ENCODE data around the gene ENTPD8. TPM values are rescaled to one million over a fixed set of nuclear protein-coding genes. Genes with fewer than 3 reads are reported as not detected.

Gene ENTPD8
- total and polyA plus RNA-seq, 2 of the 13 experiments (the other 11 are each of a cell fraction or from before 2014, with no cell fraction given), result 0.26 to 0.44 TPM

- TF ChIP-seq ZNF687 (CRISPR knock-in tag; IDR thresholded peaks at IDR 0.05) (peak; percentile 57), ZNF30 (CRISPR knock-in tag; IDR thresholded peaks at IDR 0.05) (no peak), MIXL1 (CRISPR knock-in tag; IDR thresholded peaks at IDR 0.05) (no peak), ISX (CRISPR knock-in tag; conservative IDR thresholded peaks at IDR 0.05) (no peak), PCBP1 (IDR thresholded peaks at IDR 0.05; ENCODE audit: borderline replicate concordance, low read depth, low read length) (no peak), ZFAT (CRISPR knock-in tag; conservative IDR thresholded peaks at IDR 0.05) (no peak), NCOA5 (CRISPR knock-in tag; IDR thresholded peaks at IDR 0.05) (no peak), NR1H2 (CRISPR knock-in tag; IDR thresholded peaks at IDR 0.05; ENCODE audit: borderline replicate concordance, low read depth) (no peak), RBM39 (IDR thresholded peaks at IDR 0.05; ENCODE audit: low read depth, low read length, poor library complexity, severe bottlenecking) (no peak), MYC (CRISPR knock-in tag; IDR thresholded peaks at IDR 0.05; ENCODE audit: borderline replicate concordance) (no peak), AGO2 (optimal IDR thresholded peaks at IDR 0.05; ENCODE audit: low read depth, low read length) (no peak), THAP11 (CRISPR knock-in tag; IDR thresholded peaks at IDR 0.05) (no peak), SYNCRIP (IDR thresholded peaks at IDR 0.05; ENCODE audit: insufficient read depth, low read depth, low read length) (no peak), ZNF513 (CRISPR knock-in tag; conservative IDR thresholded peaks at IDR 0.05) (no peak), TBX2 (CRISPR knock-in tag; IDR thresholded peaks at IDR 0.05; ENCODE audit: borderline replicate concordance) (peak; percentile 23; the same call in 1 of the 2 replicates), BRCA1 (CRISPR knock-in tag; IDR thresholded peaks at IDR 0.05) (no peak), AKNA (CRISPR knock-in tag; IDR thresholded peaks at IDR 0.05; ENCODE audit: borderline replicate concordance) (no peak), ZNF121 (CRISPR knock-in tag; IDR thresholded peaks at IDR 0.05) (peak; percentile 74), ZNF816 (CRISPR knock-in tag; IDR thresholded peaks at IDR 0.05; ENCODE audit: borderline replicate concordance) (no peak)
These were observed 5.0 kb downstream of the ENTPD8 start (continued) for GRCh38 chr9:137435980-137436760.
